GM12878 (cell line): ENCODE measurements around the gene KIF6. TPM values are rescaled to one million over a fixed set of nuclear protein-coding genes. Genes with fewer than 3 reads are reported as not detected.

ENCODE experiments used
- CBX5 ChIP-seq: sonication (generic); IDR thresholded peaks from 2 replicates; pipeline ENCODE4 v1.6.1; 2016; ENCODE audit warnings: low read depth, moderate library complexity, mild to moderate bottlenecking, inconsistent platforms
- CEBPB ChIP-seq, 2 experiments: fragments of 150-350 bp in 1 of 2; IDR thresholded peaks; 2 replicates each; pipeline ENCODE4 v1.6.1; 2012 to 2014; ENCODE audit warnings: low read depth in 2 of 2, low read length in 2 of 2, borderline replicate concordance in 1 of 2, inconsistent platforms in 1 of 2
- ETV6 ChIP-seq, 2 experiments: fragments of 450-650 bp in 1 of 2; IDR thresholded peaks in 1 of 2; conservative IDR thresholded peaks in 1 of 2; 2 replicates each; pipeline ENCODE4 v1.6.1; 2014; ENCODE audit warnings: antibody characterized with exemption in 1 of 2, borderline replicate concordance in 1 of 2, low read depth in 1 of 2, mild to moderate bottlenecking in 1 of 2, moderate library complexity in 1 of 2
- IKZF1 ChIP-seq: fragments of 450-650 bp; conservative IDR thresholded peaks from 2 replicates; pipeline ENCODE4 v1.6.1; 2017; ENCODE audit warnings: antibody characterized with exemption, mild to moderate bottlenecking
- IKZF2 ChIP-seq, 2 experiments: fragments of 450-650 bp; IDR thresholded peaks; 2 replicates each; pipeline ENCODE4 v1.6.1; 2017; ENCODE audit warnings: mild to moderate bottlenecking in 2 of 2, moderate library complexity in 2 of 2
- NRF1 ChIP-seq: conservative IDR thresholded peaks from 2 replicates; pipeline ENCODE4 v1.6.1; 2011; ENCODE audit warnings: mild to moderate bottlenecking, low read depth, low read length, improper control_type of control experiment
- PML ChIP-seq: IDR thresholded peaks from 2 replicates; pipeline ENCODE4 v1.6.1; 2012; ENCODE audit warnings: low read length, inconsistent platforms
- POLR2AphosphoS5 ChIP-seq: IDR thresholded peaks from 2 replicates; pipeline ENCODE4 v1.6.1; 2011; ENCODE audit warnings: mild to moderate bottlenecking, low read length, inconsistent platforms
- SP1 ChIP-seq: IDR thresholded peaks from one replicate; pipeline ENCODE4 v1.6.1; 2011; ENCODE audit warnings: low read depth, low read length
- STAT1 ChIP-seq: fragments of 450-650 bp; conservative IDR thresholded peaks from 2 replicates; pipeline ENCODE4 v1.6.1; 2014; ENCODE audit warnings: antibody characterized with exemption, mild to moderate bottlenecking
- TCF7 ChIP-seq: IDR thresholded peaks from 2 replicates; pipeline ENCODE4 v1.6.1; 2014; ENCODE audit warnings: antibody characterized with exemption, borderline replicate concordance
- polyA plus RNA-seq, 11 experiments: library from polyadenylated mRNA; depleted of rRNA in 4 of 11; unstranded in 6 of 11; stranded (reverse) in 5 of 11; fragments of >200 nt; fragmentation: Nextera tagmentation in 4 of 11; fragmentation: Illumina TruSeq in 1 of 11; extraction: Ambion mirVana in 4 of 11; extraction: Trizol in 1 of 11; gene quantifications; 1 replicate in 1 of 11; 2 replicates in 10 of 11; pipeline versions ENCODE4 v1.2.1 to v1.2.3, GENCODE V29; 2011 to 2016; ENCODE audit warnings: inconsistent platforms in 2 of 11, missing spikeins in 2 of 11, low read depth in 1 of 11
- total RNA-seq, 4 experiments: library from RNA; depleted of rRNA in 3 of 4; stranded (reverse); fragments of >200 nt in 3 of 4; fragmentation: Illumina TruSeq in 1 of 4; extraction: Trizol in 1 of 4; gene quantifications; 2 replicates each; pipeline versions ENCODE4 v1.2.1 to v1.2.3, GENCODE V29; 2013 to 2021
- TF ChIP-seq, protein P1 (sequence below), 3 experiments: IDR thresholded peaks in 2 of 3; conservative IDR thresholded peaks in 1 of 3; 2 replicates each; pipeline ENCODE4 v1.5.1; 2011; ENCODE audit warnings: low read depth in 3 of 3, low read length in 3 of 3, mild to moderate bottlenecking in 3 of 3, control low read depth in 2 of 3, moderate library complexity in 2 of 3, inconsistent platforms in 1 of 3, mixed read lengths in 1 of 3; ENCODE audit not compliant: control insufficient read depth in 2 of 3, insufficient read depth in 1 of 3; ENCODE audit errors: extremely low read depth in 1 of 3
- TF ChIP-seq, protein P2 (sequence below): fragments of 450-650 bp; IDR thresholded peaks from 2 replicates; pipeline ENCODE4 v1.6.1; 2016; ENCODE audit warnings: mild to moderate bottlenecking

KIF6 gene
- total and polyA plus RNA-seq, 10 of the 15 experiments (the other 5 are each of a cell fraction or from before 2014, with no cell fraction given): 0.09 to 1.0 (median 0.28) TPM

DNA sequence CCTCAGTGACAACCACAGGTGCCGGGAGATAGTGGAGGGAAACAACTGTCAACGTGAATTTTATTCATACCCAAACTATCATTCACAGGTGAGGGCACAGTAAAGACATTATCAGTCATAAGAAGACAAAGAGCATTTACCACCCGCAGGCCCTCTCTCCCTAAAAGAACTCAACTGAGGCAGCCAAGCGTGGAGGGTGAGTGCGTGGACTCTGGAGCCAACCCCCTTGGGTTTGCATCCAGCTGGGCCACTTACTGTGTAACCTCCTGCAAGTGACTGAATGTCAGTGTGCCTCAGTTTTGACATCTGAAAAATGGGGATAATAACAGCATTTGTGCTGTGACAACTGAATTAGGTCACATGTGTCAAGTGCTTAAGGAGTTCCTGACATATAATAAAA, 332.1 kb downstream of the KIF6 start (continued):
- TF ChIP-seq TCF7 (no peak), STAT1 (no peak), ETV6 (conservative IDR thresholded peaks at IDR 0.05 in 1 of 2, IDR thresholded peaks at IDR 0.05 in 1 of 2; ENCODE audit: borderline replicate concordance in 1 of 2, low read depth in 1 of 2) (no peak), NRF1 (no peak), POLR2AphosphoS5 (no peak), IKZF2 (IDR thresholded peaks at IDR 0.05) (peak; percentile 40 to 54; a peak in 1 of 4 replicates), SP1 (no peak), CEBPB (IDR thresholded peaks at IDR 0.05; ENCODE audit: borderline replicate concordance in 1 of 2, low read depth in 2 of 2, low read length in 2 of 2) (no peak), PML (no peak), CBX5 (no peak), IKZF1 (peak; percentile 67)
- TF ChIP-seq, protein P1, sequence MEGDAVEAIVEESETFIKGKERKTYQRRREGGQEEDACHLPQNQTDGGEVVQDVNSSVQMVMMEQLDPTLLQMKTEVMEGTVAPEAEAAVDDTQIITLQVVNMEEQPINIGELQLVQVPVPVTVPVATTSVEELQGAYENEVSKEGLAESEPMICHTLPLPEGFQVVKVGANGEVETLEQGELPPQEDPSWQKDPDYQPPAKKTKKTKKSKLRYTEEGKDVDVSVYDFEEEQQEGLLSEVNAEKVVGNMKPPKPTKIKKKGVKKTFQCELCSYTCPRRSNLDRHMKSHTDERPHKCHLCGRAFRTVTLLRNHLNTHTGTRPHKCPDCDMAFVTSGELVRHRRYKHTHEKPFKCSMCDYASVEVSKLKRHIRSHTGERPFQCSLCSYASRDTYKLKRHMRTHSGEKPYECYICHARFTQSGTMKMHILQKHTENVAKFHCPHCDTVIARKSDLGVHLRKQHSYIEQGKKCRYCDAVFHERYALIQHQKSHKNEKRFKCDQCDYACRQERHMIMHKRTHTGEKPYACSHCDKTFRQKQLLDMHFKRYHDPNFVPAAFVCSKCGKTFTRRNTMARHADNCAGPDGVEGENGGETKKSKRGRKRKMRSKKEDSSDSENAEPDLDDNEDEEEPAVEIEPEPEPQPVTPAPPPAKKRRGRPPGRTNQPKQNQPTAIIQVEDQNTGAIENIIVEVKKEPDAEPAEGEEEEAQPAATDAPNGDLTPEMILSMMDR (IDR thresholded peaks at IDR 0.05 in 2 of 3, conservative IDR thresholded peaks at IDR 0.05 in 1 of 3; ENCODE audit: control insufficient read depth in 2 of 3, extremely low read depth in 1 of 3, insufficient read depth in 1 of 3, low read depth in 3 of 3, low read length in 3 of 3): no peak
- TF ChIP-seq, protein P2, sequence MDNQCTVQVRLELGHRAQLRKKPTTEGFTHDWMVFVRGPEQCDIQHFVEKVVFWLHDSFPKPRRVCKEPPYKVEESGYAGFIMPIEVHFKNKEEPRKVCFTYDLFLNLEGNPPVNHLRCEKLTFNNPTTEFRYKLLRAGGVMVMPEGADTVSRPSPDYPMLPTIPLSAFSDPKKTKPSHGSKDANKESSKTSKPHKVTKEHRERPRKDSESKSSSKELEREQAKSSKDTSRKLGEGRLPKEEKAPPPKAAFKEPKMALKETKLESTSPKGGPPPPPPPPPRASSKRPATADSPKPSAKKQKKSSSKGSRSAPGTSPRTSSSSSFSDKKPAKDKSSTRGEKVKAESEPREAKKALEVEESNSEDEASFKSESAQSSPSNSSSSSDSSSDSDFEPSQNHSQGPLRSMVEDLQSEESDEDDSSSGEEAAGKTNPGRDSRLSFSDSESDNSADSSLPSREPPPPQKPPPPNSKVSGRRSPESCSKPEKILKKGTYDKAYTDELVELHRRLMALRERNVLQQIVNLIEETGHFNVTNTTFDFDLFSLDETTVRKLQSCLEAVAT: no peak
